Prostate gland (tissue), 2 donors: Measurements from ENCODE around the gene ZNF280B. TPM values are rescaled to one million over a fixed set of nuclear protein-coding genes. Genes with fewer than 3 reads are reported as not detected.

Experiments
- DNase-seq: peaks from one replicate; pipeline ENCODE4 v3.0.0-alpha.2; 2019; ENCODE audit warnings: low spot score
- H3K27ac ChIP-seq, 2 donors: fragments of 200-600 bp; sonication (generic); 2 replicates each; pipeline ENCODE4 v1.5.1; 2017 to 2019
- H3K27me3 ChIP-seq: fragments of 200-600 bp; sonication (generic); replicated peaks from 2 replicates; pipeline ENCODE4 v1.5.1; 2019; ENCODE audit not compliant: insufficient read depth
- H3K36me3 ChIP-seq, 2 donors: fragments of 200-600 bp; sonication (generic); 1 replicate in 1 of 2; 2 replicates in 1 of 2; pipeline versions ENCODE4 v1.5.1 to v1.8.1; 2017 to 2019
- H3K4me1 ChIP-seq: fragments of 200-600 bp; sonication (generic); replicated peaks from 2 replicates; pipeline ENCODE4 v1.5.1; 2019
- H3K4me3 ChIP-seq, 2 donors: fragments of 200-600 bp; sonication (generic); 2 replicates each; pipeline ENCODE4 v1.5.1; 2017 to 2019
- H3K9me3 ChIP-seq: fragments of 200-600 bp; sonication (generic); 2 replicates; pipeline ENCODE4 v1.5.1; 2017
- POLR2A ChIP-seq: fragments of 450-650 bp; IDR thresholded peaks from one replicate; pipeline ENCODE4 v1.6.1; 2016; ENCODE audit warnings: antibody characterized with exemption, mild to moderate bottlenecking
- POLR2AphosphoS5 ChIP-seq: sonication (generic); formaldehyde crosslinking; IDR thresholded peaks from one replicate; pipeline ENCODE4 v1.6.1; 2017; ENCODE audit warnings: antibody characterized with exemption
- whole genome bisulfite sequencing: methylation state at CpG from one replicate; pipeline ENCODE4 v1.1.5; 2018; 5-methylcytosine and 5-hydroxymethylcytosine counted together
- intact Hi-C: fragments of 100-400 bp; cut with DNase I; formaldehyde crosslinking; loops from one replicate; pipeline ENCODE4 v1.14.2; 2022
- total RNA-seq, 2 donors: library from RNA; depleted of rRNA; stranded (reverse); fragments of >200 nt; gene quantifications; one replicate each; pipeline ENCODE4 v1.1.0, GENCODE V29; 2016
- TF ChIP-seq, protein P1 (sequence below), 4 experiments: fragments of 200-600 bp in 2 of 4; fragments of 450-650 bp in 2 of 4; sonication (generic) in 2 of 4; IDR thresholded peaks; 1 replicate in 3 of 4; 2 replicates in 1 of 4; pipeline ENCODE4 v1.5.1; 2016 to 2019; ENCODE audit warnings: antibody characterized with exemption in 4 of 4, mild to moderate bottlenecking in 2 of 4, moderate library complexity in 2 of 4

ZNF280B gene
- total RNA-seq, 2 donors from 2014 or later: 0.50 to 33.9 TPM

GRCh38 chr22:22523494-22523893 is 15.0 kb upstream of the ZNF280B start:
- intact Hi-C loops: no loop called here
- Histone ChIP-seq H3K27ac (no peak overlapping the region), H3K27me3 (no peaks in the 10 kb centered on the region), H3K36me3 (no peaks in the 10 kb centered on the region), H3K4me3 (no peak overlapping the region), H3K9me3 (no peaks in the 10 kb centered on the region), H3K4me1 (no peaks in the 10 kb centered on the region)
- WGBS: 86% methylated on average over 6 of the region's 6 CpGs
- no peak for TF ChIP-seq POLR2AphosphoS5
- no peak for DNase-seq

- no peak for TF ChIP-seq POLR2A
- TF ChIP-seq POLR2AphosphoS5: no peak
- TF ChIP-seq, protein P1, sequence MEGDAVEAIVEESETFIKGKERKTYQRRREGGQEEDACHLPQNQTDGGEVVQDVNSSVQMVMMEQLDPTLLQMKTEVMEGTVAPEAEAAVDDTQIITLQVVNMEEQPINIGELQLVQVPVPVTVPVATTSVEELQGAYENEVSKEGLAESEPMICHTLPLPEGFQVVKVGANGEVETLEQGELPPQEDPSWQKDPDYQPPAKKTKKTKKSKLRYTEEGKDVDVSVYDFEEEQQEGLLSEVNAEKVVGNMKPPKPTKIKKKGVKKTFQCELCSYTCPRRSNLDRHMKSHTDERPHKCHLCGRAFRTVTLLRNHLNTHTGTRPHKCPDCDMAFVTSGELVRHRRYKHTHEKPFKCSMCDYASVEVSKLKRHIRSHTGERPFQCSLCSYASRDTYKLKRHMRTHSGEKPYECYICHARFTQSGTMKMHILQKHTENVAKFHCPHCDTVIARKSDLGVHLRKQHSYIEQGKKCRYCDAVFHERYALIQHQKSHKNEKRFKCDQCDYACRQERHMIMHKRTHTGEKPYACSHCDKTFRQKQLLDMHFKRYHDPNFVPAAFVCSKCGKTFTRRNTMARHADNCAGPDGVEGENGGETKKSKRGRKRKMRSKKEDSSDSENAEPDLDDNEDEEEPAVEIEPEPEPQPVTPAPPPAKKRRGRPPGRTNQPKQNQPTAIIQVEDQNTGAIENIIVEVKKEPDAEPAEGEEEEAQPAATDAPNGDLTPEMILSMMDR (IDR thresholded peaks at IDR 0.05): no peak
- Histone ChIP-seq H3K36me3 (no peaks in the 10 kb centered on the region), H3K27ac (no peak overlapping the region), H3K4me3 (no peak overlapping the region), H3K4me1 (no peaks in the 10 kb centered on the region), H3K27me3 (no peaks in the 10 kb centered on the region), H3K9me3 (no peaks in the 10 kb centered on the region)
- intact Hi-C loops: no loop called here
- DNase-seq: no peak
- 80% methylated on average over 8 of the region's 8 CpGs for WGBS
These were observed 13.1 kb upstream of the ZNF280B start for GRCh38 chr22:22521631-22522030.

GRCh38 chr22:22520667-22521602 is 12.4 kb upstream of the ZNF280B start:
- intact Hi-C loops: no loop called here
- Histone ChIP-seq H3K9me3 (no peaks in the 10 kb centered on the region), H3K4me1 (no peaks in the 10 kb centered on the region), H3K4me3 (no peak overlapping the region), H3K27me3 (no peaks in the 10 kb centered on the region), H3K36me3 (no peaks in the 10 kb centered on the region), H3K27ac (no peak overlapping the region)
- TF ChIP-seq, protein P1 (IDR thresholded peaks at IDR 0.05): no peak
- TF ChIP-seq POLR2AphosphoS5: no peak
- WGBS: 77% methylated on average over 12 of the region's 12 CpGs
- no peak for DNase-seq

GRCh38 chr22:22520020-22520656 is 11.6 kb upstream of the ZNF280B start, which contains the start of gene ZNF280A:
Gene ZNF280A (minus strand): TSS chr22:22520270. CDS start chr22:22515630, 4,640 bp downstream.
- Histone ChIP-seq H3K27me3 (no peaks in the 10 kb centered on the region), H3K27ac (no peak within 1 kb of the TSS), H3K4me1 (no peaks in the 10 kb centered on the region), H3K9me3 (no peaks in the 10 kb centered on the region), H3K4me3 (no peak within 1 kb of the TSS), H3K36me3 (no peaks in the 10 kb centered on the region)
- no peak for TF ChIP-seq POLR2A
- TF ChIP-seq, protein P1 (IDR thresholded peaks at IDR 0.05): no peak
- no peak for TF ChIP-seq POLR2AphosphoS5
- DNase-seq: no peak
- WGBS: 67% methylated on average over 12 of the region's 12 CpGs
- intact Hi-C loops: no loop called here

GRCh38 chr22:22519591-22519990 is 11.0 kb upstream of the ZNF280B start:
- Histone ChIP-seq H3K9me3 (no peaks in the 10 kb centered on the region), H3K4me3 (no peak overlapping the region), H3K36me3 (no peaks in the 10 kb centered on the region), H3K4me1 (no peaks in the 10 kb centered on the region), H3K27ac (no peak overlapping the region), H3K27me3 (no peaks in the 10 kb centered on the region)
- no peak for TF ChIP-seq POLR2AphosphoS5
- no peak for TF ChIP-seq POLR2A
- TF ChIP-seq, protein P1 (IDR thresholded peaks at IDR 0.05): no peak
- intact Hi-C loops: no loop called here
- WGBS: 82% methylated on average over 5 of the region's 5 CpGs
- no peak for DNase-seq
